Measurements from ENCODE around the gene C1orf53. TPM values are rescaled to one million over a fixed set of nuclear protein-coding genes. Genes with fewer than 3 reads are reported as not detected.
A peak's percentile ranks its signal among the peaks of the same experiment; 100 is the strongest.

Gene C1orf53
- total and polyA plus RNA-seq, 3 experiments from 2014 or later: 2.9 TPM; not detected in 1

DNA sequence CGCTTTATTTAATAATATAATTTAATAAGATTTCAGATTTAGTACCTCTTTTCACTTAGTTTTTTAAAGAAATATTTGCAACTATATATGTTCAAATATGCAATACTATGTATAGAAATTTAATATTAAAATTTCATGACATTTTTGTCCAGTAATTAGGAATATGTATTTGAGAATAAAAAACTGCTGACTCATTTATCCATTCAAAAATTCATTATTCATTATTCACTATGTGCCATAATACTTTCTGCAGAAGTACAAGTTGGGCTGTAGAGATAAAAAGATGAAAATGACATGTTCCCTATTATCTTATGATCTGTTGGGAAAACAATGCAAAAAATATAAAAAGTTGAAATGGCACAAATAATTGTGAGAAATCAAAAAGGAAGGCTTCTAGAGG, 3.4 kb upstream of the C1orf53 start:
- no peak overlapping the region for H3K4me3 ChIP-seq (ENCODE audit: low read length)
- ChIA-PET POLR2A (no interaction called here), CTCF (no interaction called here)
- Mint-ChIP-seq H3K4me1 (peaks cover 6 to 18% (median 11%) of the 10 kb centered on the region in 3 donors), H3K27ac (no peak overlapping the region), H3K36me3 (peaks cover 0 to 5% (median 3%) of the 10 kb centered on the region in 3 donors), H3K9me3 (peaks cover 0 to under 1% (median 0%) of the 10 kb centered on the region in 5 donors), H3K27me3 (peaks cover 29 to 59% of the 10 kb centered on the region in 2 donors), H3K4me3 (no peak overlapping the region)
- no peaks in the 10 kb centered on the region for H3K36me3 ChIP-seq (ENCODE audit: insufficient read depth, low read length)
- H3K4me1 ChIP-seq (ENCODE audit: insufficient read depth, low read length): peaks cover 9% of the 10 kb centered on the region
- no peaks in the 10 kb centered on the region for H3K9me3 ChIP-seq (ENCODE audit: low read length)
- no peak for DNase-seq
- H3K27me3 ChIP-seq (ENCODE audit: insufficient read depth, low read length, poor library complexity, severe bottlenecking): peaks cover 9% of the 10 kb centered on the region
- no peak overlapping the region for H3K27ac ChIP-seq (ENCODE audit: low read depth, low read length)

DNA sequence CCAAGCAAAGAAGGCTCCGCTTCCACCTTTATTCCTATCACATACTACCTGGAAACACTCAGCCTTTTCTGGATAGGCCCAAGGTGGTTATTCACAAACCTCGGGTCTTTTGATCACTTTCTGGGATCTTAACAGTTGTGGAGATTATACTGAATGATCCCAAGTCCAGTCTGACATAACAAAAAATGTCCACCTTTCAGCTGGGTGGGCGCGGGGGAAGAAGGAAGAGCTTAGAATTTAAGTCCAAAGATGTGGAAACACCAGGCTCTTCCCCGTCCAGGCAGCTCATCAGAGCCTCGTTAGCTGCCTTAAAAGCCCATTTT, 338 bp upstream of the C1orf53 start:
- H3K4me1 ChIP-seq (ENCODE audit: insufficient read depth, low read length): peaks cover 9% of the 10 kb centered on the region
- H3K9me3 ChIP-seq (ENCODE audit: low read length): no peaks in the 10 kb centered on the region
- POLR2A ChIA-PET: interaction anchor here (1.2 kb wide), 1 partner anchor 10 kb away, joined by 3 read pairs; no protein-coding TSS in a partner anchor
- peak overlapping the region; percentile 33 for H3K27ac ChIP-seq (ENCODE audit: low read depth, low read length)
- H3K36me3 ChIP-seq (ENCODE audit: insufficient read depth, low read length): no peaks in the 10 kb centered on the region
- peaks cover 6 to 18% (median 11%) of the 10 kb centered on the region in 3 donors for H3K4me1 Mint-ChIP-seq
- H3K4me3 ChIP-seq (ENCODE audit: low read length): peak overlapping the region; percentile 65
- peaks cover 35 to 60% of the 10 kb centered on the region in 2 donors for H3K27me3 Mint-ChIP-seq
- H3K36me3 Mint-ChIP-seq: peaks cover 0 to 3% (median 0%) of the 10 kb centered on the region in 3 donors
- no peaks in the 10 kb centered on the region for H3K9me3 Mint-ChIP-seq
- CTCF ChIA-PET: interaction anchor here (1.5 to 2.8 kb wide), 3 partner anchors 12 to 34 kb away, joined by 4 to 13 read pairs (median 13); no protein-coding TSS in a partner anchor
- H3K4me3 Mint-ChIP-seq: peak overlapping the region; percentile 83 to 97 (median 90)
- peaks cover 21% of the 10 kb centered on the region for H3K27me3 ChIP-seq (ENCODE audit: insufficient read depth, low read length, poor library complexity, severe bottlenecking)
- peak overlapping the region in 5 of 8 donors; percentile 36 to 74 (median 45) for H3K27ac Mint-ChIP-seq
- no peak for DNase-seq

DNA sequence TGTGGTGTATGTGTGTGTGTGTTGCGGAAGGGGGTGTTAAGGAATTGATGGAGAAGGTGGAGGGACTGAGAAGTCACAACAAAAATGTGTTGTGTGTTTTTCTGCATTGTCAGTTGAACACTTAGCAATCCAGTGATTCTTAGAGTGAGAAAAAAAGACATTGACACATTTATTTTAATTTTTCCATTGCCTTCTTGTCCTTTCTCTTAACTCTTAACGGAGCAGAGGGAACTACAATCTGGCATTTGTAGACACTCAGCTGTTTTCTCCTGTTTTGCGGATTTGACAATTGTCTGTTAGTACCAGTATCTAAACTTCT, 725 bp downstream of the C1orf53 start:
- Mint-ChIP-seq H3K4me3 (peak overlapping the region; percentile 90 to 97 (median 92)), H3K27ac (peak overlapping the region in 7 of 8 donors; percentile 12 to 89 (median 80)), H3K27me3 (peaks cover 40 to 60% of the 10 kb centered on the region in 2 donors), H3K9me3 (peaks cover 0 to under 1% (median 0%) of the 10 kb centered on the region in 5 donors), H3K4me1 (peaks cover 7 to 19% (median 12%) of the 10 kb centered on the region in 3 donors), H3K36me3 (peaks cover 0 to 3% (median 0%) of the 10 kb centered on the region in 3 donors)
- no peak for DNase-seq
- Histone ChIP-seq H3K27ac (ENCODE audit: low read depth, low read length) (peak overlapping the region; percentile 33), H3K36me3 (ENCODE audit: insufficient read depth, low read length) (no peaks in the 10 kb centered on the region), H3K4me3 (ENCODE audit: low read length) (peak overlapping the region; percentile 65), H3K4me1 (ENCODE audit: insufficient read depth, low read length) (peaks cover 9% of the 10 kb centered on the region), H3K9me3 (ENCODE audit: low read length) (no peaks in the 10 kb centered on the region), H3K27me3 (ENCODE audit: insufficient read depth, low read length, poor library complexity, severe bottlenecking) (peaks cover 30% of the 10 kb centered on the region)
- POLR2A ChIA-PET: interaction anchor here (0.6 to 1.2 kb wide), 4 partner anchors 9 to 253 kb away, joined by 3 to 5 read pairs (median 4); no protein-coding TSS in a partner anchor
- CTCF ChIA-PET: interaction anchor here (0.8 to 2.8 kb wide), 5 partner anchors 11 to 62 kb away, joined by 3 to 13 read pairs (median 10); partner anchors contain the start of gene LHX9

DNA sequence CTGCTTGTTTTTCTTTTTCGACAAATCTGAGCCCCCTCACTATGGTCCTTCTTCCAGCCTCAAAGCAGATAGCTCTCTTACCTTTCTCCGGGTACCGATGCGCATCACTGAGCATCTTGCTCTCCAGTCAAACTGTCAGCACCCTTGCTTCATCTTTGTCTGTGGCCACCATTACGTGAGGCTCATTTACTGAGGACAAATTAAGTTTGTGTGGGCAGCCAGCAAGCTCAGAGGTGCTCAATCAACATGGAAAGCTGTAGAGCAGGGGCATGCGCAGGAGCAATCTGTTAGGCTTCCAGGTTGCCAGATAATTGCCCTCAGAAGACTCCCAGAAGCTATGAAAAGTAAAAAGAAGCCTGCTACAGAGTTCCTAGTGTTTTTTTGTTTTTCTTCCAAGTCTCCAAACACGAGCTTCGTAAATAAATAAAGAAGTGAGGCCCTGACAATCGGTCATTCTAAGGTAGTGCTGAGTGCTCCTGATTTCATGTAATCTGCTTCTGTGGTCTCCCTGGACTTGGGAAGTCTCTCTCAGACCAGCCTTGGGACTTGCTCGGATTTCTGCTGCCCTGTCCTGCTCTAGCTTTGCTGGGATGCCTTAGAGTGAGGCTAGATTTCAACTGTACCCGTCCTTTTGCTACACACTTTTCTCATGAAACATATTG, 1.8 kb downstream of the C1orf53 start:
- H3K9me3 Mint-ChIP-seq: peaks cover 0 to 2% (median 0%) of the 10 kb centered on the region in 5 donors
- DNase-seq: no peak
- peak overlapping the region in 1 of 8 donors; percentile 2 for H3K27ac Mint-ChIP-seq
- POLR2A ChIA-PET: no interaction called here
- peaks cover 49 to 66% of the 10 kb centered on the region in 2 donors for H3K27me3 Mint-ChIP-seq
- peaks cover 0 to 3% (median 0%) of the 10 kb centered on the region in 3 donors for H3K36me3 Mint-ChIP-seq
- H3K9me3 ChIP-seq (ENCODE audit: low read length): no peaks in the 10 kb centered on the region
- peaks cover 19% of the 10 kb centered on the region for H3K4me1 ChIP-seq (ENCODE audit: insufficient read depth, low read length)
- no peak overlapping the region for H3K4me3 ChIP-seq (ENCODE audit: low read length)
- CTCF ChIA-PET: interaction anchor here (2.3 to 2.8 kb wide), 3 partner anchors 10 to 20 kb away, joined by 10 to 13 read pairs (median 13); partner anchors contain the start of gene LHX9
- peaks cover 17 to 30% (median 23%) of the 10 kb centered on the region in 3 donors for H3K4me1 Mint-ChIP-seq
- H3K27me3 ChIP-seq (ENCODE audit: insufficient read depth, low read length, poor library complexity, severe bottlenecking): peaks cover 42% of the 10 kb centered on the region
- no peak overlapping the region for H3K27ac ChIP-seq (ENCODE audit: low read depth, low read length)
- no peaks in the 10 kb centered on the region for H3K36me3 ChIP-seq (ENCODE audit: insufficient read depth, low read length)
- H3K4me3 Mint-ChIP-seq: peak overlapping the region in 3 of 7 donors; percentile 90 to 97 (median 90)

DNA sequence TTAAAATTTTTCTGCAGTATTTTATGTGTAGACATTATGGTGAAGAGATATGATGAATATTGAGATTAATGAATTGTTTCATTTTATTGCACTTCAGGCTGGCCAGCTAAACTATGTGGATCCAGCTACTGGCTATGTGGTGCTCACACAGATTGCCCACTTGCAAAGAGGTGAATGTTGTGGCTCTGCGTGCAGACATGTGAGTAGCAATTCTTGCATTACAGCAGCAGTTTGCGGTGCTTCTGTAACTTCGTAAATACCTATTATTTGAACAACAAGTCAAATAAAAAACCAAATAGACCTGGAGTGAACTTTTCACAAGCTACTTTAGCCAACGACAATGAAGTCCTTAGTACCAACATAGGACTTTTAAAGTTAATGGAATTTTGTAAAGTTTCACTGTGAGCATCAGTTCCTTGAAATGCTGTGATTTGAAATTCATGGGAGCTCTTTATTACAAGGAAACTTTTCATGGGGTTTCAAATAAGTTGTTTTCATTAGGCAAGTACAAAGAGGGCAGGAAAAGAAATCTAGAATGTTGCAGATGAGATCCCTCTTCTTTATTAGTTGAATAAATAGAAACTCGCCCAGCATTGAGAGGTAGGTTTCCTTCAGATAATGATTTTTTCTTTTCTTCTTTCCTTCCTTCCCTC, 3.4 kb downstream of the C1orf53 start:
- H3K27ac Mint-ChIP-seq: no peak overlapping the region
- Histone ChIP-seq H3K27me3 (ENCODE audit: insufficient read depth, low read length, poor library complexity, severe bottlenecking) (peaks cover 56% of the 10 kb centered on the region), H3K9me3 (ENCODE audit: low read length) (no peaks in the 10 kb centered on the region), H3K36me3 (ENCODE audit: insufficient read depth, low read length) (no peaks in the 10 kb centered on the region), H3K4me3 (ENCODE audit: low read length) (no peak overlapping the region), H3K27ac (ENCODE audit: low read depth, low read length) (no peak overlapping the region), H3K4me1 (ENCODE audit: insufficient read depth, low read length) (peaks cover 33% of the 10 kb centered on the region)
- POLR2A ChIA-PET: interaction anchor here (0.7 kb wide), 1 partner anchor 546 kb away, joined by 3 read pairs; no protein-coding TSS in a partner anchor
- CTCF ChIA-PET: no interaction called here
- H3K4me3 Mint-ChIP-seq: no peak overlapping the region
- peaks cover 0 to 3% (median 0%) of the 10 kb centered on the region in 3 donors for H3K36me3 Mint-ChIP-seq
- peaks cover 0 to 2% (median 0%) of the 10 kb centered on the region in 5 donors for H3K9me3 Mint-ChIP-seq
- DNase-seq: no peak
- H3K27me3 Mint-ChIP-seq: peaks cover 63 to 78% of the 10 kb centered on the region in 2 donors
- H3K4me1 Mint-ChIP-seq: peaks cover 25 to 46% (median 38%) of the 10 kb centered on the region in 3 donors

DNA sequence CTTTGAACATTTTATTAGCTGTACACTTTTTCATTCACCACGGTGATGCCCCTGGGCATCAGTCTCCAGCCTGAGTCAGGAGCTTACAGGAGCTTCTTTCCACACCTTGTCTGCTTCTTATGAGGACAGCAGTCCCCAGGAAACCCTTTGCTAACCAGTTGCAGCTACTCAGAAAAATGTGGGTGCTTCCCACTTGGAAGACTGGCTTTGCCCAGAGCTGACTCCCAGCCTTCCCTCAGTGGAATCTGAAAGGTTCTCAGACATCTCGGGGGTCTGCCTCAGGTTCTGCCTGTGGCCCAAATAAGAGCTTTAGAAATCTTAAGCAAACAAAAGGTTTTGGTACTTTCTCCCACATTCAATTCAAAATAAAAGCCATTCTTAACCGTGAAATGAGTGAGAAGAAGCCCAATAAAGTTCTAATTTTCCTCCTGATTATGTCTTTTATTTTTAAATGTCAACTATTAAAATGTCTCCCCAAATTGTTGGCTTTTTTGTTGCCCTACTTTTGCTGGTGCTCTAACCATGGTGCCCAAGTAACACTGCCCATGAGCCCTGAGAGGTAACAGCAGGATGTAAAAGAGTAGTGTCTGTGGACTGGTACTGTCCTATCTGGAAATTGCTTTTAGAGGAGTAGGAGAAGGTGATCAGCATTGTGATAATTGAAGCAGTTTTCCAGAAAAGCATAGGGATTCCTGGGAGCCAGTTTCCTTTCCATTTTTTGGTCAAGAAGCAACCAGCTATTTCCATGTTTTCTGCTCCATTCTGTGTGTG, 5.6 kb downstream of the C1orf53 start:
- Histone ChIP-seq H3K4me3 (ENCODE audit: low read length) (no peak overlapping the region), H3K27ac (ENCODE audit: low read depth, low read length) (no peak overlapping the region), H3K9me3 (ENCODE audit: low read length) (no peaks in the 10 kb centered on the region), H3K36me3 (ENCODE audit: insufficient read depth, low read length) (no peaks in the 10 kb centered on the region), H3K4me1 (ENCODE audit: insufficient read depth, low read length) (peaks cover 48% of the 10 kb centered on the region), H3K27me3 (ENCODE audit: insufficient read depth, low read length, poor library complexity, severe bottlenecking) (peaks cover 74% of the 10 kb centered on the region)
- H3K27me3 Mint-ChIP-seq: peaks cover 76 to 97% of the 10 kb centered on the region in 2 donors
- H3K36me3 Mint-ChIP-seq: peaks cover 0 to 1% (median 0%) of the 10 kb centered on the region in 3 donors
- H3K4me3 Mint-ChIP-seq: no peak overlapping the region
- ChIA-PET CTCF (interaction anchor here (1.2 to 1.3 kb wide), 2 partner anchors 14 to 17 kb away, joined by 4 read pairs; no protein-coding TSS in a partner anchor), POLR2A (interaction anchor here (2.1 kb wide), 1 partner anchor 11 kb away, joined by 7 read pairs; no protein-coding TSS in a partner anchor)
- peak overlapping the region in 1 of 8 donors; percentile 8 for H3K27ac Mint-ChIP-seq
- H3K9me3 Mint-ChIP-seq: peaks cover 0 to 2% (median 0%) of the 10 kb centered on the region in 5 donors
- no peak for DNase-seq
- H3K4me1 Mint-ChIP-seq: peaks cover 37 to 49% (median 47%) of the 10 kb centered on the region in 3 donors

DNA sequence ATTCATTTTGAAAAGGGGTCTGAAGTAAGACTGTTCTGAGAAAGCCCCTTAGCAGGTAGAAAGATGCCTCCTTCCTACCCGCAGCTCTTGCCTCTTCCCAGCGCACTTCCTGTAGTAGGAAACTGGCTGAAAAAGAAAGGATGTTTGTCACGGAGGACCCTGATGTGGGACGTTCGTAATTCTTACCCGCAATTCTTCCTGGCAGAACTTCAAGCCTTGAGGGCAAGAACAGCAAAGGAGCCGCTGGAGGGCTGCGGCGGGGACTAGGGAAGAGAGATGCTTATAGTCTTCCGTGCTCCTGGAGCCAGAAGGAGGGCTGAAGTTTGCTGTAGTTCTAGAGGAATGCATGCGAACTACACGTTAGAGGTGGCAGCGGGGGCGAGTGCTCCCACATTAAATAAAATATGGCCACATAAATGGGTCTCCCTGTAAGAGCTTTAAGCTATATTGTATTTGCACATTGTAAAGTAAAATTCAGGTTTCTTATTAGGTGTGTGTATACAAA, 6.3 kb downstream of the C1orf53 start:
- ChIA-PET CTCF (interaction anchor here (1.0 kb wide), 1 partner anchor 16 kb away, joined by 3 read pairs; no protein-coding TSS in a partner anchor), POLR2A (no interaction called here)
- no peak overlapping the region for H3K4me3 ChIP-seq (ENCODE audit: low read length)
- DNase-seq: no peak
- H3K27me3 ChIP-seq (ENCODE audit: insufficient read depth, low read length, poor library complexity, severe bottlenecking): peaks cover 74% of the 10 kb centered on the region
- no peak overlapping the region for H3K27ac ChIP-seq (ENCODE audit: low read depth, low read length)
- Mint-ChIP-seq H3K4me3 (peak overlapping the region in 2 of 7 donors; percentile 11 to 48), H3K27ac (peak overlapping the region in 1 of 8 donors; percentile 13), H3K36me3 (no peaks in the 10 kb centered on the region), H3K4me1 (peaks cover 37 to 55% (median 48%) of the 10 kb centered on the region in 3 donors), H3K27me3 (peaks cover 81 to 97% of the 10 kb centered on the region in 2 donors), H3K9me3 (peaks cover 0 to 2% (median 0%) of the 10 kb centered on the region in 5 donors)
- no peaks in the 10 kb centered on the region for H3K36me3 ChIP-seq (ENCODE audit: insufficient read depth, low read length)
- peaks cover 52% of the 10 kb centered on the region for H3K4me1 ChIP-seq (ENCODE audit: insufficient read depth, low read length)
- no peaks in the 10 kb centered on the region for H3K9me3 ChIP-seq (ENCODE audit: low read length)

All from CD8-positive, alpha-beta memory T cell (primary cell).